Astrocyte (in vitro differentiated cells and primary cell): Measurements from ENCODE around the gene COPS3. TPM values are rescaled to one million over a fixed set of nuclear protein-coding genes. Genes with fewer than 3 reads are reported as not detected.

Source experiments
- DNase-seq: peaks from one replicate; pipeline ENCODE4 v3.0.0-alpha.2; 2010; ENCODE audit warnings: low read depth
- FAIRE-seq: peaks from 2 replicates; lab custom pipeline; 2011; peaks lifted over from hg19 to GRCh38; lab: Jason Lieb, UNC
- H2AFZ ChIP-seq: 2 replicates; pipeline ENCODE4 v1.6.0; 2012; ENCODE audit warnings: low read depth, low read length, inconsistent platforms
- H3K27ac ChIP-seq: 2 replicates; pipeline ENCODE4 v1.5.1; 2011; ENCODE audit warnings: low read depth, low read length, inconsistent platforms
- H3K27me3 ChIP-seq: 2 replicates; pipeline ENCODE4 v1.6.0; 2011; ENCODE audit warnings: low read length, inconsistent platforms; ENCODE audit not compliant: insufficient read depth
- H3K36me3 ChIP-seq: 2 replicates; pipeline ENCODE4 v1.5.1; 2011; ENCODE audit warnings: low read length, inconsistent platforms; ENCODE audit not compliant: insufficient read depth
- H3K4me1 ChIP-seq: 2 replicates; pipeline ENCODE4 v1.5.1; 2011; ENCODE audit warnings: low read length, inconsistent platforms; ENCODE audit not compliant: insufficient read depth
- H3K4me2 ChIP-seq: 2 replicates; pipeline ENCODE4 v1.6.0; 2012; ENCODE audit warnings: low read length, inconsistent platforms
- H3K4me3 ChIP-seq: 2 replicates; pipeline ENCODE4 v1.5.1; 2011; ENCODE audit warnings: low read depth, mild to moderate bottlenecking, low read length, inconsistent platforms; ENCODE audit not compliant: insufficient read depth
- H3K79me2 ChIP-seq: 2 replicates; pipeline ENCODE4 v1.6.0; 2012; ENCODE audit warnings: mild to moderate bottlenecking, low read length, inconsistent platforms; ENCODE audit not compliant: insufficient read depth
- H3K9ac ChIP-seq: 2 replicates; pipeline ENCODE4 v1.6.0; 2012; ENCODE audit warnings: mild to moderate bottlenecking, low read length, inconsistent platforms
- H3K9me3 ChIP-seq: 2 replicates; pipeline ENCODE4 v1.5.1; 2012; ENCODE audit warnings: low read depth, mild to moderate bottlenecking, low read length, inconsistent platforms; ENCODE audit not compliant: insufficient read depth
- H4K20me1 ChIP-seq: 2 replicates; pipeline ENCODE4 v1.6.0; 2012; ENCODE audit warnings: low read length, inconsistent platforms; ENCODE audit not compliant: insufficient read depth
- H3K27ac Mint-ChIP-seq: one replicate; pipeline ENCODE4 v1.8.0; 2021; ENCODE audit warnings: mild to moderate bottlenecking, mixed read lengths; ENCODE audit not compliant: unreplicated experiment
- H3K27me3 Mint-ChIP-seq: one replicate; pipeline ENCODE4 v1.8.0; 2021; ENCODE audit warnings: low read depth, mixed read lengths; ENCODE audit not compliant: unreplicated experiment
- H3K36me3 Mint-ChIP-seq: one replicate; pipeline ENCODE4 v1.8.0; 2021; ENCODE audit warnings: low read depth, mixed read lengths; ENCODE audit not compliant: unreplicated experiment
- H3K4me1 Mint-ChIP-seq: one replicate; pipeline ENCODE4 v1.8.0; 2021; ENCODE audit warnings: low read depth, mixed read lengths; ENCODE audit not compliant: unreplicated experiment
- H3K4me3 Mint-ChIP-seq: one replicate; pipeline ENCODE4 v1.8.0; 2021; ENCODE audit warnings: mild to moderate bottlenecking, moderate library complexity, mixed read lengths; ENCODE audit not compliant: unreplicated experiment
- H3K9me3 Mint-ChIP-seq: one replicate; pipeline ENCODE4 v1.8.0; 2021; ENCODE audit warnings: mild to moderate bottlenecking, mixed read lengths; ENCODE audit not compliant: unreplicated experiment
- CTCF ChIP-seq: IDR thresholded peaks from 2 replicates; pipeline ENCODE4 v1.5.1; 2011; ENCODE audit warnings: low read depth, mild to moderate bottlenecking, inconsistent platforms, low read length, moderate library complexity; ENCODE audit not compliant: insufficient read depth
- EZH2 ChIP-seq: IDR thresholded peaks from 2 replicates; pipeline ENCODE4 v1.6.1; 2012; ENCODE audit warnings: mild to moderate bottlenecking, low read length, inconsistent platforms; ENCODE audit not compliant: insufficient read depth
- total RNA-seq: library from RNA; stranded (reverse); gene quantifications from 2 replicates; pipeline ENCODE4 v1.2.1, GENCODE V29; 2021

COPS3 gene
- total RNA-seq, 1 donor from 2014 or later: 76.8 TPM

DNA sequence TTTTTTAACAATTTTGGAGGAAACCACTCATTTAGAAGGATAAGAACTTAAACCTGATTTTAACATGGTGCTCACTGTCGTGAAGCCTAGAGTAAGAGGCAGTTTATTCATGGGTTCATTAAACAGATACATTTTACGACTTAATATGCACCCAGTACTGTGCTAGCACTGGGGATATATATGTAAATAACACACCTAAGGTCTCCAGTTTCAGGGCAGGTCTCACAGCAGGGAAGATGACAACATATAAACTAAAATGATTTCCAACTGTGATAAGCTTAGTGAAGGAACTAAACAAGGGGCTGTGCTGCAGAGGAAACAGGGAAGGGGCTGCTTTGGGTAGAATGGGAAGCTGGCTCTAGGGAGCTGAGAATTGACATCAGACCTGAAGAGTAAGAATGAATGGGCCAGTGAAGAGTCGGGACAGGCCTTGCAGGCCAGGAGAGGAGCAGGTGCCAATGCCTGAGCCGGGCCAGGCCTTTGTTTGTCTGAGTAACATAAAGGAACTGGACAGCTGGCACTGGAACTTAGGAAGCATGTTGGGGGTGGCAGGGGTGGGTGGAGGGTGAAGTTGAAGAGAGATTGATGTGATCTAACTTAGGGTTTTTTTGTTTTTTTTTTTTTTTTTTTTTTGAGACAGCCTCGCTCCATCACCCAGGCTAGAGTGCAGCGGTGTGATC, 34.2 kb upstream of the COPS3 start:
- H3K27me3 Mint-ChIP-seq: no peaks in the 10 kb centered on the region
- Histone ChIP-seq H3K4me3 (no peak overlapping the region), H3K27me3 (no peaks in the 10 kb centered on the region), H2AFZ (no peak overlapping the region), H3K36me3 (no peaks in the 10 kb centered on the region), H3K79me2 (no peaks in the 10 kb centered on the region), H3K4me2 (no peak overlapping the region), H3K9ac (no peak overlapping the region), H4K20me1 (no peaks in the 10 kb centered on the region), H3K27ac (no peak overlapping the region), H3K4me1 (no peaks in the 10 kb centered on the region), H3K9me3 (no peaks in the 10 kb centered on the region)
- DNase-seq: no peak
- H3K4me1 Mint-ChIP-seq: no peaks in the 10 kb centered on the region
- TF ChIP-seq EZH2 (no peak), CTCF (no peak)
- no peak for FAIRE-seq
- no peaks in the 10 kb centered on the region for H3K36me3 Mint-ChIP-seq
- no peaks in the 10 kb centered on the region for H3K9me3 Mint-ChIP-seq
- no peak overlapping the region for H3K4me3 Mint-ChIP-seq
- no peak overlapping the region for H3K27ac Mint-ChIP-seq

DNA sequence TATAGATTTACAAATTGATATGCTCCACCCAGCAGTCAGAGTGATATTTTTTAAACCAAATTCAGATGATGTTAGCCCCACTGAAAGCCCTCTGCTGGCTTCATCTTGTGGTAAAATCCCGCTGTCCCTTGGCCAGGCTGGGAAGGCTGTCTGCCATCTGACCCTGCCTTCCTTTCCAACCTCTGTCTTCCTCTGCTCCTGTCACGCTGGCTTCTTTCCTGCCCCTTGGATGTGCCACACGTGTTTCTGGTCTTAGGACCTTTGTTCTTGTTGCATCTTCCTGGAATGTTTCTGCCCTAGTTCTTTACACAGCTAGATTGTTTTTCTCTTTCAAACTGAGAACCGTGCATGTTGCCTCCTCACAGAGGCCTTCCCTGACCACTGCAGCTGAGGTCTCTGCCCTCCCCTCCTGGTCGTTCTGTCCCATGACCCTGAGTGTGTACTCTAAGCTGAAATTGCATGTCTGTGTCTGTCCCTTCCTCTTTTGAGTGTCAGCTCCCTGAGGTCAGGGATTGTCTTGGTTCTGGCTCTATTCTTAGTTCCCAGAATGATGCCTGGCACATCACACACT, 33.5 kb upstream of the COPS3 start:
- TF ChIP-seq CTCF: no peak
- TF ChIP-seq EZH2: no peak
- Mint-ChIP-seq H3K9me3 (no peaks in the 10 kb centered on the region), H3K4me1 (no peaks in the 10 kb centered on the region), H3K36me3 (no peaks in the 10 kb centered on the region), H3K27ac (no peak overlapping the region), H3K27me3 (no peaks in the 10 kb centered on the region), H3K4me3 (no peak overlapping the region)
- Histone ChIP-seq H3K9me3 (no peaks in the 10 kb centered on the region), H4K20me1 (no peaks in the 10 kb centered on the region), H3K36me3 (no peaks in the 10 kb centered on the region), H3K9ac (no peak overlapping the region), H2AFZ (no peak overlapping the region), H3K4me2 (no peak overlapping the region), H3K79me2 (no peaks in the 10 kb centered on the region), H3K27ac (no peak overlapping the region), H3K4me1 (no peaks in the 10 kb centered on the region), H3K27me3 (no peaks in the 10 kb centered on the region), H3K4me3 (no peak overlapping the region)
- DNase-seq (no peak), FAIRE-seq (no peak)
